ENCODE measurements around the gene ATP2B2. TPM values are rescaled to one million over a fixed set of nuclear protein-coding genes. Genes with fewer than 3 reads are reported as not detected.

ATP2B2 gene
- total RNA-seq, 1 donor from 2014 or later, result 0.06 TPM

- Histone ChIP-seq H3K4me3 (no peak overlapping the region), H3K4me1 (no peaks in the 10 kb centered on the region), H3K9me3 (no peaks in the 10 kb centered on the region), H3K36me3 (no peaks in the 10 kb centered on the region), H3K27me3 (no peaks in the 10 kb centered on the region), H3K27ac (no peak overlapping the region)
- DNase-seq, result no peak
- intact Hi-C loops (cut with DNase I), result no loop called here
- no peak for TF ChIP-seq CTCF (IDR thresholded peaks at IDR 0.05)
- ATAC-seq, result no peak
These were observed 68.0 kb downstream of the ATP2B2 start for GRCh38 chr3:10437272-10437994.

GRCh38 chr3:10435850-10436249 is 69.5 kb downstream of the ATP2B2 start:
- intact Hi-C loops (cut with DNase I), result no loop called here
- no peak for DNase-seq
- Histone ChIP-seq H3K36me3 (no peaks in the 10 kb centered on the region), H3K4me3 (no peak overlapping the region), H3K9me3 (no peaks in the 10 kb centered on the region), H3K27ac (no peak overlapping the region), H3K27me3 (no peaks in the 10 kb centered on the region), H3K4me1 (no peaks in the 10 kb centered on the region)
- TF ChIP-seq CTCF (IDR thresholded peaks at IDR 0.05), result no peak
- ATAC-seq, result no peak

- Histone ChIP-seq H3K27me3 (no peaks in the 10 kb centered on the region), H3K4me1 (no peaks in the 10 kb centered on the region), H3K27ac (no peak overlapping the region), H3K9me3 (no peaks in the 10 kb centered on the region), H3K36me3 (no peaks in the 10 kb centered on the region), H3K4me3 (no peak overlapping the region)
- no peak for ATAC-seq
- intact Hi-C loops (cut with DNase I), result no loop called here
- DNase-seq, result no peak
- TF ChIP-seq CTCF (IDR thresholded peaks at IDR 0.05), result no peak
These were observed 70.4 kb downstream of the ATP2B2 start for GRCh38 chr3:10434938-10435336.

GRCh38 chr3:10434144-10434937 is 71.0 kb downstream of the ATP2B2 start:
- no peak for ATAC-seq
- Histone ChIP-seq H3K4me3 (no peak overlapping the region), H3K4me1 (no peaks in the 10 kb centered on the region)

GRCh38 chr3:10432931-10433330 is 72.5 kb downstream of the ATP2B2 start:
- TF ChIP-seq CTCF (IDR thresholded peaks at IDR 0.05), result no peak
- intact Hi-C loops (cut with DNase I), result no loop called here
- ATAC-seq (no peak), DNase-seq (no peak)
- no peaks in the 10 kb centered on the region for H3K4me1 ChIP-seq
- no peak overlapping the region for H3K27ac ChIP-seq
- H3K27me3 ChIP-seq, result no peaks in the 10 kb centered on the region
- no peak overlapping the region for H3K4me3 ChIP-seq
- no peaks in the 10 kb centered on the region for H3K36me3 ChIP-seq
- no peaks in the 10 kb centered on the region for H3K9me3 ChIP-seq

More at GRCh38 chr3:10434144-10434937, 71.0 kb downstream of the ATP2B2 start:
- H3K27ac ChIP-seq, result no peak overlapping the region
- H3K9me3 ChIP-seq, result no peaks in the 10 kb centered on the region
- no peak for DNase-seq
- no peak for TF ChIP-seq CTCF (IDR thresholded peaks at IDR 0.05)
- intact Hi-C loops (cut with DNase I), result no loop called here
- no peaks in the 10 kb centered on the region for H3K36me3 ChIP-seq
- H3K27me3 ChIP-seq, result no peaks in the 10 kb centered on the region

Measured in upper lobe of right lung (tissue), 1 donor.